Thymus (tissue), 11 donors: Measurements from ENCODE around the gene CTAGE8. TPM values are rescaled to one million over a fixed set of nuclear protein-coding genes. Genes with fewer than 3 reads are reported as not detected.
"Not testable (repeated sequence)": the region's sequence is repeated elsewhere in the genome, so short reads cannot be mapped to it uniquely, and the experiment has no call there.

Experiments used
- DNase-seq, 9 donors: peaks; one replicate each; pipeline ENCODE4 v3.0.0-alpha.2; 2013; ENCODE audit warnings: low spot score in 9 of 9, low read depth in 6 of 9, missing footprints in 1 of 9
- H3K27ac ChIP-seq, 2 donors: one replicate each; pipeline ENCODE4 v1.5.1; 2013; ENCODE audit warnings: control low read depth in 1 of 2, low read depth in 1 of 2, low read length in 1 of 2, mild to moderate bottlenecking in 1 of 2, moderate library complexity in 1 of 2
- H3K27me3 ChIP-seq, 2 donors: one replicate each; pipeline ENCODE4 v1.5.1; 2013; ENCODE audit warnings: low read length in 1 of 2; ENCODE audit not compliant: control insufficient read depth in 2 of 2, insufficient read depth in 1 of 2
- H3K36me3 ChIP-seq, 2 donors: one replicate each; pipeline ENCODE4 v1.5.1; 2013; ENCODE audit warnings: low read length in 1 of 2, mild to moderate bottlenecking in 1 of 2, moderate library complexity in 1 of 2; ENCODE audit not compliant: control insufficient read depth in 2 of 2, insufficient read depth in 2 of 2
- H3K4me1 ChIP-seq, 2 donors: one replicate each; pipeline ENCODE4 v1.5.1; 2013; ENCODE audit warnings: low read length in 2 of 2; ENCODE audit not compliant: control insufficient read depth in 2 of 2, insufficient read depth in 2 of 2
- H3K4me3 ChIP-seq, 2 donors: one replicate each; pipeline ENCODE4 v1.5.1; 2013; ENCODE audit warnings: low read length in 2 of 2, control low read depth in 1 of 2, mild to moderate bottlenecking in 1 of 2
- H3K9me3 ChIP-seq, 2 donors: one replicate each; pipeline ENCODE4 v1.5.1; 2013; ENCODE audit warnings: low read length in 1 of 2, mild to moderate bottlenecking in 1 of 2; ENCODE audit not compliant: control insufficient read depth in 2 of 2, insufficient read depth in 1 of 2
- WGBS: extraction: QIAGEN DNeasy Blood & Tissue Kit; methylation state at CpG from one replicate; pipeline ENCODE4 v1.1.7; 2013; 5-methylcytosine and 5-hydroxymethylcytosine counted together
- polyA plus RNA-seq: library from polyadenylated mRNA; stranded (reverse); fragments of 200-250 nt; gene quantifications from one replicate; pipeline ENCODE4 v1.2.3, GENCODE V29; 2013
- total RNA-seq: library from RNA; stranded (reverse); fragments of 120-200 nt; gene quantifications from one replicate; pipeline ENCODE4 v1.2.4, GENCODE V29; 2013
- donor health status: healthy.

The CTAGE8 gene
- total and polyA plus RNA-seq, 2 donors = 0.52 to 3.1 TPM

- not testable (repeated sequence) for H3K4me1 ChIP-seq, H3K27me3 ChIP-seq, H3K27ac ChIP-seq, H3K36me3 ChIP-seq, H3K4me3 ChIP-seq, H3K9me3 ChIP-seq, DNase-seq
- WGBS = 96% methylated on average over 6 of the region's 7 CpGs
These were observed 4.4 kb downstream of the CTAGE8 start, which contains the start of gene OR2A7 for GRCh38 chr7:144264692-144265091. Gene OR2A7 (minus strand): TSS chr7:144264792. CDS start chr7:144259628, 5,164 bp downstream.

- not testable (repeated sequence) for H3K9me3 ChIP-seq, DNase-seq, H3K4me3 ChIP-seq, H3K4me1 ChIP-seq, H3K27me3 ChIP-seq, H3K27ac ChIP-seq, H3K36me3 ChIP-seq
- WGBS = no CpG with 5 or more reads among the region's 2 CpGs
These were observed 7.0 kb downstream of the CTAGE8 start for GRCh38 chr7:144262128-144262527.

- DNase-seq, H3K4me3 ChIP-seq, H3K36me3 ChIP-seq, H3K27ac ChIP-seq, H3K9me3 ChIP-seq, H3K27me3 ChIP-seq, H3K4me1 ChIP-seq: not testable (repeated sequence)
- WGBS = no CpG with 5 or more reads among the region's 14 CpGs
These were observed 10.0 kb downstream of the CTAGE8 start for GRCh38 chr7:144259067-144259466.

- H3K4me1 ChIP-seq = no peaks in the 10 kb centered on the region
- DNase-seq = no peak
- H3K36me3 ChIP-seq = no peaks in the 10 kb centered on the region
- H3K27me3 ChIP-seq = no peaks in the 10 kb centered on the region
- no peak overlapping the region for H3K27ac ChIP-seq
- H3K4me3 ChIP-seq = no peak overlapping the region
- 97% methylated on average over 3 of the region's 3 CpGs for WGBS
- H3K9me3 ChIP-seq = no peaks in the 10 kb centered on the region
These were observed 13.0 kb downstream of the CTAGE8 start for GRCh38 chr7:144256112-144256511.

- Histone ChIP-seq H3K27me3 (no peaks in the 10 kb centered on the region), H3K9me3 (no peaks in the 10 kb centered on the region), H3K4me1 (no peaks in the 10 kb centered on the region), H3K36me3 (no peaks in the 10 kb centered on the region), H3K4me3 (no peak overlapping the region), H3K27ac (no peak overlapping the region)
- no peak for DNase-seq
- WGBS = 92% methylated on average over 5 of the region's 5 CpGs
These were observed 13.6 kb downstream of the CTAGE8 start for GRCh38 chr7:144255471-144255897.

- not testable (repeated sequence) for H3K27ac ChIP-seq, H3K36me3 ChIP-seq, H3K27me3 ChIP-seq, H3K9me3 ChIP-seq, DNase-seq, H3K4me1 ChIP-seq, H3K4me3 ChIP-seq
- WGBS = no CpG with 5 or more reads among the region's 4 CpGs
These were observed 16.8 kb downstream of the CTAGE8 start for GRCh38 chr7:144252307-144252706.

GRCh38 chr7:144247674-144248330 is 21.3 kb downstream of the CTAGE8 start:
- H3K4me3 ChIP-seq, DNase-seq, H3K27me3 ChIP-seq, H3K36me3 ChIP-seq, H3K9me3 ChIP-seq, H3K27ac ChIP-seq, H3K4me1 ChIP-seq: not testable (repeated sequence)
- no CpG with 5 or more reads among the region's 1 CpG for WGBS

- H3K4me1 ChIP-seq = not testable (repeated sequence)
- no CpG with 5 or more reads among the region's 5 CpGs for WGBS
These were observed 22.1 kb downstream of the CTAGE8 start for GRCh38 chr7:144246967-144247366.

GRCh38 chr7:144245372-144245771 is 23.7 kb downstream of the CTAGE8 start:
- H3K36me3 ChIP-seq, H3K4me3 ChIP-seq, DNase-seq, H3K4me1 ChIP-seq, H3K9me3 ChIP-seq, H3K27me3 ChIP-seq, H3K27ac ChIP-seq: not testable (repeated sequence)
- no CpG with 5 or more reads among the region's 2 CpGs for WGBS

More at GRCh38 chr7:144246967-144247366, 22.1 kb downstream of the CTAGE8 start:
- not testable (repeated sequence) for DNase-seq, H3K27ac ChIP-seq, H3K27me3 ChIP-seq, H3K4me3 ChIP-seq, H3K36me3 ChIP-seq, H3K9me3 ChIP-seq
